HG02588 (cell line): ENCODE measurements around the gene ADAM17.
"Not testable (repeated sequence)": the region's sequence is repeated elsewhere in the genome, so short reads cannot be mapped to it uniquely, and the experiment has no call there.

Experiments used
- ATAC-seq: cut with Tn5 transposase; IDR thresholded peaks from one replicate; pipeline ENCODE4 v1.9.1; 2021; ENCODE audit warnings: mild to moderate bottlenecking, moderate library complexity; ENCODE audit not compliant: unreplicated experiment

Gene ADAM17

GRCh38 chr2:9555297-9556120 is at the start of gene ADAM17:
Gene ADAM17 (minus strand): TSS chr2:9555830. CDS start chr2:9555605, 225 bp downstream.
- ATAC-seq: peak; percentile 91

- no peak for ATAC-seq
These were observed 46.8 kb upstream of the ADAM17 start for GRCh38 chr2:9602412-9602811.

DNA sequence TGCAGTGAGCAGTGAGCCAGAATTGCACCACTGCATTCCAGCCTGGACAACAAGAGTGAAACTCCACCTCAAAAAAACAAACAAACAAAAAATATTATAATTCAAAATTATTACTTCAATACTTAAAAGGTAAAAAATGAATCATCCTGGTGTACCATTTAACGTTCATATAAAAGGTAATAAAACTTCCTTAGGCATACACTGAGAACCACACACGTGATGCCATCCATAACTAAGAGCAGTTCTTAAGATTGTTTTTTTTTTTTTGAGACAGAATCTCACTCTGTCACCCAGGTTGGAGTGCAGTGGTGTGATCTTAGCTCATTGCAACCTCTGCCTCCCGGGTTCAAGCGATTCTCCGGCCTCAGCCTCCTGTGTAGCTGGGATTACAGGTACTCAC is 45.8 kb upstream of the ADAM17 start:
- no peak for ATAC-seq

GRCh38 chr2:9599430-9599829 is 43.8 kb upstream of the ADAM17 start:
- ATAC-seq: no peak

- no peak for ATAC-seq
These were observed 41.1 kb upstream of the ADAM17 start for GRCh38 chr2:9596621-9597311.

DNA sequence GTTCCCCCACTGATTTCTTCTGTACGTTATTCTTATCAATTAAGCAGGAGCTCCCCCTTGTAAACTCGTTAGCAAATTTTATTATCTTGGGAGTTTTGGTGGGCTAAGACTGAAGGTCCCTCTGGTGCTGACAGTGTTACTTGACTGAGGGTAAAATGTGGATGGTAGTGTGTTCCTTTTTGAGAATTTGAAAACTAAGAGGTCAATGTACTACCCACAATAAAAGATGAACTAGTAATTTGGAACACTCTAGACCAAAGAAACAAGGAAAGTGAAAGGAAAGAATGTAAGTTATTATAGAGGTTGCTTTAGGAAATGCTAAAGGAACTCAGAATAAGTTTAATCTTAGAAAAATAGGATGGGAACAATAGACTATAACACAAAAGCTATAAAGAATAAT is 40.1 kb upstream of the ADAM17 start:
- no peak for ATAC-seq

DNA sequence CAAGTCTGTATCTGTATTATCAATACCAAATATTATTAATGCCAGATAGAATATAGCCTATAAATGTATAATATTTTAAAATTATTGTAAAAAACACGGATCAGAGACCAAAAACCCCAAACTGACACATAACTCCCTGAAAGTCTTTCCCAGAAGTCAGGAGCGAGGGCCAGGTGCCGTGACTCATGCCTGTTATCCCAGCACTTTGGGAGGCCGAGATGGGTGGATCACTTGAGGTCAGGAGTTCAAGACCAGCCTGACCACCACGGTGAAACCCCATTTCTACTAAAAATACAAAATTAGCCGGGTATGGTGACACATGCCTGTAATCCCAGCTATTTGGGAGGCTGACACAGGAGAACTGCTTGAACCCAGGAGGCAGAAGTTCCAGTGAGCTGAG is 39.6 kb upstream of the ADAM17 start:
- not testable (repeated sequence) for ATAC-seq

DNA sequence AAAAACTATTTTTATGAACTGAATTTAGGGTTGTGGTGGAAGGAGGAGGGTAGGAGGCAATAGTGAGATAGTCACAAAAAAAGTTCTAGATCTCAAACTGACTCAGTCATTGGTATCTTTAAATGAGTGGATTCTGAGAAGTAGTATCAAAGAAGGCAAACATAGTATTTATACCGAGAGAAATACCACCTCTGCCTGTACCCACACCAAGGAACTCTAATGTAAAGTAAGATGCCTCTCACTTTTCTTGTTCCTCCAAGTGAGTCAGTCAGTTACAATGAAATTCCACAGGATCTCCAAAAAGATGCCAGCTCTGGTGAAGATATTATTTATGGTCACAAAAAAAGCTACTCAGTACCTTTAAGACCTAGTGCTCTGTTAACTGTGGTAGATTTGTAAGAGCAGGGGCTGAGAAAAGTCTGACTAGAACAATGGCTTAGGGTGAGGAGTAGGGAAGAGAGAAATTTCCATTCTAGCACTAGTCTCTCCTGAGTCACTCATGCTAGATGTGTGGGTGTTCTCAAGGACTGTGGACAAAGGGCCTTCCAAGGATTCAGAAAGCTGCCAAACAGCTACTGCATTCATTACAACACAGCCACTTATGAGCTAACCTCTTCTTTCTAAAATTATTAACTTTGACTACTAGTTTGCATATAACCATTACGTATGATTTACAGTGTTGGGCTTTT is 38.9 kb upstream of the ADAM17 start:
- ATAC-seq: no peak

GRCh38 chr2:9593925-9594324 is 38.3 kb upstream of the ADAM17 start:
- ATAC-seq: no peak

DNA sequence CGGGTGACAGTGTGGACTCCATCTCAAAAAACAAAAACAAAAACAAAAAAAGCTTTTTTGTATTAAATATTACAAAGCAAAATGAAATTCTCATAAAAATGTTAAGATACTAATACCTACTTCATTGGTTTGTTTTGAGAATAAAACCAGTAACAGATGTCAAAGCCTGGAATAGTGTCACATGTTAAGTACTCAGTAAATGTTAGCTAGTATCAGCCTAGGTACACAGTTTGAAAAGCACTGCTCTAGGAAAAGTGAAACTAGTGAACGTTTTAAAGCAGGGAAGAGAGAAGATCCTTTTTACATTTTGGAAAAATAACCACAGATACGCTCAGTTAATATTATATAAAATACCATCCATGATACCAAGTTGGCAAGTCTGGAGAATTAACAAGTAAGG is 37.1 kb upstream of the ADAM17 start:
- ATAC-seq: no peak

- ATAC-seq: no peak
These were observed 35.0 kb upstream of the ADAM17 start for GRCh38 chr2:9590641-9591040.

DNA sequence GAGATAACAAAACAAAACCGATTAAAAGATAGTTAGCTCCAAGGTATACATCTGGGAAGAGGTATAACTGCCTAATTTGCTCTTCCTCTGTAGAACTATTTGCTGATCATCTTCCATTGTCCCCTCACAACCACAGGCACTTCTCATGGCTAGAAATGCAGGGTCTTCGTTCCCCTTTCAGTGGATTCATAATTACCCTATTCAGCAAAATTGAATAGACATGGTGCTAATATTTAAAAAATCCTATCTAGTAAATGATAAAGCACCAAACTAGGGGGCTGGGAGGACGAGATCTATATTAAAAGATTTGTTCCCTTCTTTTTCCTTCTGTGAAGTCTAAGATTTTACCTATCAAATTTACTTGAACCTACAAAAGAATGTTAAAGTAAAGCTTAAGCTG is 30.8 kb upstream of the ADAM17 start:
- ATAC-seq: no peak

DNA sequence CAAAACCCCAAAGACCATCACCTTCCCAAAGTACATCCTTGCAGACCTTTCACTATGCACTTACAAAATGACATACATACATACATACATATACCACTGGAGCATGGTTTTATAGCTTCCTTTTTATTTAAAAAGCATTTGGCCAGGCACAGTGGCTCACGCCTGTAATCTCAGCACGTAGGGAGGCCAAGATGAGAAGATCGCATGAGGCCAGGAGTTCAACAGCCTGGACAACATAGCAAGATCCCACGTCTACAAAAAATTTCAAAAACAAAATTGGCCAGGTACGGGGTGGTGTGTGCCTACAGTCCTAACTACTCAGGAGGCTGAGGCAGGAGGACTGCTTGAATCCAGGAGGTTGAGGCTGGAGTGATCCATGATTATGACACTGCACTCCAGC is 29.9 kb upstream of the ADAM17 start:
- ATAC-seq: no peak

GRCh38 chr2:9584902-9585301 is 29.3 kb upstream of the ADAM17 start:
- ATAC-seq: not testable (repeated sequence)

DNA sequence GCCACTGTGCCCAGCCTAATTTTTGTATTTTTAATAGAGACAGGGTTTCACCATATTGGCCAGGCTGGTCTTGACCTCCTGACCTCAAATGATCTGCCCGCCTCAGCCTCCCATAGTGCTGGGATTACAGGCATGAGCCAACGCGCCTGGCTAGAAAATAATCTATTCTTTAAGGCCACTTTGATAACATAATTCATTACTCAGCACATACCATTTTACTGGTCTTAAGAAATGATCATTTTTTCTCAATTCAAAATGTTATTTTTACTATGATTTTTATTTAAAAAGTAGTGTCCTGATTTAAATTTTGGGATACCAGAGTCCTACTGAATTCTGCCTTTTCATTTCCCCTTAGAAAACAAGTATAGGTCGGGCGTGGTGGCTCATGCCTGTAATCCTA is 27.0 kb upstream of the ADAM17 start:
- no peak for ATAC-seq

DNA sequence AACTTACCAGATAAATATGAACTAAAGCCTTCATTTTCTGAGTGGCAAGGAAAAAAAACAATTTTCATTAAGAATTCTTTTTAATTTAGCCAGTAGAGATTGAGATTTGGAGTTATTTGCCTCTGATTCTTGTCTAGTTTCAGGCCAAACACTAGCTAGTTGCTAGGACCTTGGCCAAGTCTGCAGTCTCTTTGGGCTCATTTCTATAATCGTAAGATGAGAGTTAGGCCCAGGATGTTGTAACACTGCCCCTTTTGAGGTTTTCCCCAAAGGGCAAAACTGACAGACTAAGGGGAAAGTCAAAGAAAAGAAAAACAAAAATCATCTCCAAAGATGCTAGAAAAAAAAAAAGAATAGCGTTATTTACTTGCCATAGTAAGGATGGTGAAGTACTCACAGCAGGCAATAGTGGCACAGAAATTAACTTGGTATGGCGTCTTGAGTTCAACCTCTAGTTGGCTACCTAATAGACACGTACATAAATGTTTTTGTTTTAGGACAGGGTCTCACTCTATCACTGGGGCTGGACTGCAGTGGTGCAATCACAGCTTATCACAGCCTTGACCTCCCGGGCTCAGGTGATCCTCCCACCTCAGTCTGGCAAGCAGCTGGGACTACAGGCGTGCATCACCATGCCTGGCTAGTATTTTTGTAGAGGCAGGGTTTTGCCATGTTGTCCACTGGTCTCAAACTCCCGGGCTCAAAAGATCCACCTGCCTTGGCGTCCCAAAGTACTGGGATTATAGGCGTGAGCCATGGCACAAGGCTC is 23.0 kb upstream of the ADAM17 start:
- no peak for ATAC-seq

- ATAC-seq: no peak
These were observed 18.7 kb upstream of the ADAM17 start for GRCh38 chr2:9574331-9574730.

DNA sequence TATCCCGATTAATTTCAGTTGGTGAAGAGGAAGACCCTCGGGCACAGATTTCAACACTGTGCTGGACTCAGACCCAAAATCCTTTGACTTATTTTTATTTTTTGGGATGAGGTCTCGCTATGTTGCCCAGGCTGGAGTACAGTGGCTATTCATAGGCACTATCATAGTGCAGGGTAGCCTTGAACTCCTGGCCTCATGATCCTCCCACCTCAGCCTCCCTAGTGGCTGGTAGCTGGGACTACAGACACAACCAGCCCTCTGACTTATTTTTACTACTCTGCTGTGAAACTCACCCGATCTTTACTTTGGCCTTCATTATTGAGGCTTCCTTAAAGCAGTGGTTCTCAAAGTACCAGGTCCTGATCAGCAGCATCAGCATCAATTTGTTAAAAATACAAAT is 18.2 kb upstream of the ADAM17 start:
- ATAC-seq: no peak

- no peak for ATAC-seq
These were observed 17.5 kb upstream of the ADAM17 start for GRCh38 chr2:9573013-9573720.
